Endometrial microvascular endothelial cells (primary cell): Measurements from ENCODE around the gene KCNG1. TPM values are rescaled to one million over a fixed set of nuclear protein-coding genes. Genes with fewer than 3 reads are reported as not detected.

ENCODE experiments used
- in situ Hi-C: cut with HindIII; loops from 2 replicates; pipeline ENCODE4 v1.10.0; 2017; ENCODE audit warnings: low sequenced_read_pairs, low pct_unique_long_range_greater_than_20kb; ENCODE audit errors: inconsistent ontology term
- total RNA-seq: library from RNA; depleted of rRNA; stranded (reverse); fragments of >200 nt; gene quantifications from one replicate; pipeline ENCODE4 v1.2.3, GENCODE V29; 2015; ENCODE audit errors: inconsistent ontology term

KCNG1 gene
- total RNA-seq, 1 donor from 2014 or later: 0.37 TPM

DNA sequence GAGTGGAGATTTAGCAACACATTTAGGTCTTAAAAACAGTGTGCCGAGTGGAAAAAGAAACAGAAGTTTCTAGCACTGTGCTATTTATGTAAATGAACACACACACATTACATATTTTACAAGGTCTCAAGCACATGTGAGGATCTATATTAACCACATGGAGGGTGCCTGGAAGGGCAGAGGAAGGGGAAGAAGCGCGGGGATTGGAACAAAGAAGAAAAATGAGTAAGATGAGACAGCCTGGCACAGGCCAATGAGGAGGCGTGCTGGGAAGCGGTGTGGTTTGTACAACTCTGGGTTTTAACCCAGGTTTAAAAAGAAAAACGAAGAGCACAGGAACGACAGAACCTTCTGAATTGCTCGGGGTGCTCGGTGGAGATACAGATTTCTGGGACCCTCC is 5.7 kb downstream of the KCNG1 start:
- in situ Hi-C loops: no loop called here

DNA sequence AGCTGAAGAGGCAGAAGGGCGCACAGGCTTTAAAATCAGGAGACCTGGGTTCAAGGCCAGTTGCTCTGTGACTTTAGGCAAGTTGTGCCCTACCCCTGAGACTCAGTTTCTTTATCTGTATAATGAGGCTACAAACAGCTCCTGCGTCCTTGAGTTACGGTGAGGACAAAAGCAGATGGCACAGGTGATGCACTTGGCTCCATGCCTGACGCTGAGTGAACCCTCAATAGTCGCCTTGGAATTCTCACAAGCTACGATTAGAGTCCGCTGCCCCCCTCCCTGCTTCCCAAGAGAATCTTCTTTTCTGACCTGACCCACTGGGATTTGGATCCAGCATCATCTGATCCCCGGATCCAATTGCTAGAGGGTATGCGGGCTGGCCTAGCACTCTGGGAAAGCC is 6.4 kb downstream of the KCNG1 start:
- in situ Hi-C loops: no loop called here

DNA sequence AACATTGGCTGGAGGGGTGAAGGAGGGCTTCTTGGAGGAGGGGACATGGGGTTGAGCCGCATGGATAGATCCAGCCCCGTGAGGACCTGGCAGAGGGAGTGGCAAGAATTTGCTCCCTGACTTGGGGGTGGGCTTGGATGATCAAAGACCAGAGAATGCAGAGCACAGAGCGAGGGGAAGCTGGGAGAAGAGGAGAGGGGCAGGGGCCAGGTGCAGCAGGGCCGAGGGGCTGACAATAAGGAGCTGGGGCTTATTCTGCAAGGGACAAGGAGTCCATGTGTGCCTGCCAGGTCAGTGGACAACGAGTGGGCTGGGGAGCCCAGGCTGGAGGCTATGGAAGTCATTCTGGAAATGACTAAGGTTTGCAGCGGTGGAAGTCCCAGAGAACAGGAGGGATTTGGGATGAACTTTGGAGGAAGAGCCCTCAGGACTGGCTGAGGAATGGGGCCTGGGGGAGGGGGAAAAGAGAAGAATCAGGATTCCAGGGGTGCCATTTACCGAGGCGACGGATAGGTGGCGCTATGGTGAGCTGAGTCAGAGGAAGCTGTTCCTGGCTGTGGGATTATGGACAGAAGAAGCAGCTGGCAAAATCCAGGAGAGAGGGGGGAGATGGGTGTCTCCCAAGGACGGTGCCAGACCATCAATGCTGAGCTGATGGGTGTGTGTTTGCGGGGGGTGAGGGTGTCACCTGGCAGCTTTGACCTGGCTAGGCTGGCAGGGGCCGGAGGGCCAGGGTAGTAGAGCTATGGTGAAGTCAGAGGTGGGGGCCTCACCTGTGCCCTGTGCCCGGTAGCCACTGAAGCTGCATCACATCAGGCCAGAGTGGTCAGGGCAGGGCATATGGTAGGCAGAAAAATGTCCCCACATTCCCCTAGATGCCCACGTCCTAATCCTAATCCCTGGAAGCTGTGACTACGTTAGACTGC is 7.8 kb downstream of the KCNG1 start:
- in situ Hi-C loops: no loop called here

DNA sequence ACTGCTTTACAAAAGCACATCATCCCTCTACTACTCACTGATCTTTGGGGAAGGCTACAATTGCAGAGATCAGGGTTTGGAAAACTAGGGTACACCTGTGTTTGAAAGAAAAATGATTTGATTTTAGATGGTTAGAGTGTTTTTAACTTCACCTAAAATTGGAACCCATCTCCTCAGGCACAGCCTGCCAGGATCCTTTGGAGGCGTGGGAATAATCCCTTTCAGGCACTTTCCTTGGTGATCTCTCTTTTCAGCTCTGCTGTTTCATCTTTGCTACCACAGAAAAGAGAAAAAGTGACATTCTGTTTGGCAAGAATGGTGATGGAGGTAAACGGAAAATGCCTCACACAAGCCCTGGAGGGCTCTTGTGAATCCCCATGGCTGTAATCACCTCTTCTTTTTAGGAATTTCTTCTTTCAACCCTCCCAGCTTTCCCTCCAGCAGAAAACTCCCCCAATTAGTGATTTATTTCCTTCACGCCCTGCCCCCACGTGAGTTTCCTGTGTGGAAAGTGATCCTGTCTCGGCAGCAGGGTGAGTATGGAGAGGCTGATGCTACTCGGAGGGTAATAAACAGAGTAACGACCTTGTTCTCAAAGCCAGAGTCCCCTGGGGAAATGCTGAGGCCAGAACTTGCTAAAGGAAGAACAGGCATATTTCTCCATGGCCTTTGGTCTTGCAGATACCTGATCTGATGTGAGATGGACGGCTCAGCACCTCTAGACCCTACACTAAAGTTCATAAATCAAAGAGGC is 9.2 kb downstream of the KCNG1 start:
- in situ Hi-C loops: no loop called here

DNA sequence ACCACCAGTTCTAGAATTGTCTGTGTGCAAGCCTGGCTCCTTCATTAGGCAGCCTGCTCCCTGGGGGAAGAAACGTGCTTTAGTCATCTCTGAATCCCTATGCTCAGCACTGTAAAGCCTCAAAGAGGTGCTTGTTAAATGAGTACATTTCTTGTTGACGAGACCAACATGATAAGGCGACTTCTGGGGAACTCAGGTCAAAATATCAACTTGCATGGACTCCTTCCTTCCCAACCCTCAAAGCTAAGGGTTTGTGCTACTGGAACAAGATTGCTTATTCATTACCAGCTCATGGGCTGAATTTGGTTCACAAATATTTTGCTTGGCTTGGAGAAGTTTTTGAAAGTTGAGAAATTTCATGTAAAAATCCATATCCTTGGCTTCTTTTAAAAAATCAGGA is 10.6 kb downstream of the KCNG1 start:
- in situ Hi-C loops: no loop called here

DNA sequence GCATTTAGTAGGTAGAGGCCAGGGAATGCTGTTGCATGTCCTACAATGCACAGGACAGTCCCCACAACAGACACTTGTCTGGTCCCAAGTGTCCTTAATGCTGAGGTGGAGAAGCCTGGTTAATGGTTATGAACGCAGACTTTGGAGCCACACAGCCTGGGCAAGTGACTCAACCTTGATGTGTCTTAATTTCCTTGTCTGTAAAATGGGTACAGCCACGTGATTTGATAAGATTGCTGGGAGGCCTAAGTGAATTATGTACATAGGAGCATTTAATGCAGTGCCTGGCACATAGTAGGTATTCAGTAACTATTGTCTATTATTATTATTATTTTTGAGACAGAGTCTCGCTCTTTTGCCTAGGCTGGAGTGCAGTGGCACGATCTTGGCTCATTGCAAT is 11.4 kb downstream of the KCNG1 start:
- in situ Hi-C loops: no loop called here

DNA sequence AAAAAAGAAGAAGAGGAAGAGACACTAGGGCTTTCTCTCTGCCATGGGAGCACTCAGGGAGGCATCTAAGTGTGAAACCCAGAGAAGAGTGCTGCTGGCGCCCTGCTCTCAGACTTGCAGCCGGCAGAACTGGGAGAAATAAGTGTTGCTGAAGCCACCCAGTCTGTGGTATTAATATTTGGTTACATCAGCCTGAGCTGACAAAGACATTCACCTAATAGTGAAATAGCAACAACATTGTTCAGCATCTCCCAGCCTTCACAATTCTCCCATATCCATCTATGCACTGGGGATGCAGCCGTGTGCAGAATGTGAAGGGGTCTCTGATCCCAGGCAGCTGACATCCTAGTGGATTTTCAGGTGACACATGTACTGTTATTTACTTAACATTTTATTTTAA is 12.0 kb downstream of the KCNG1 start:
- in situ Hi-C loops: no loop called here

DNA sequence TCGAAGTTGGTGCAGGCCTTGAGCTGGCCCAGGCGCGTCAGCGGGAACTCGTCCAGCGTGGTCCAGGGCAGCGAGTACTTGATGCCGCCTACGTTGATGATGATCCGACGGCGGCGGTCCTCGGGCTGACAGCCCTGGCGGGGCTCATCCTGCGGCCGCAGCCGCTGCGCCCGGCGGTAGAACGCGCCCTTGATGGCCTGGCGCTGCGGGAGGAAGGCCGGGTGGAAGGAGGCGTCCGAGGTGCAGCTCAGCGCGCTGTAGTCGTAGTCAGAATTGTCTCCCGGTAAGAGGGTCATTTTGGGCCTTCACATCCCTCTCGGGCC is 12.9 kb downstream of the KCNG1 start:
- in situ Hi-C loops: no loop called here

DNA sequence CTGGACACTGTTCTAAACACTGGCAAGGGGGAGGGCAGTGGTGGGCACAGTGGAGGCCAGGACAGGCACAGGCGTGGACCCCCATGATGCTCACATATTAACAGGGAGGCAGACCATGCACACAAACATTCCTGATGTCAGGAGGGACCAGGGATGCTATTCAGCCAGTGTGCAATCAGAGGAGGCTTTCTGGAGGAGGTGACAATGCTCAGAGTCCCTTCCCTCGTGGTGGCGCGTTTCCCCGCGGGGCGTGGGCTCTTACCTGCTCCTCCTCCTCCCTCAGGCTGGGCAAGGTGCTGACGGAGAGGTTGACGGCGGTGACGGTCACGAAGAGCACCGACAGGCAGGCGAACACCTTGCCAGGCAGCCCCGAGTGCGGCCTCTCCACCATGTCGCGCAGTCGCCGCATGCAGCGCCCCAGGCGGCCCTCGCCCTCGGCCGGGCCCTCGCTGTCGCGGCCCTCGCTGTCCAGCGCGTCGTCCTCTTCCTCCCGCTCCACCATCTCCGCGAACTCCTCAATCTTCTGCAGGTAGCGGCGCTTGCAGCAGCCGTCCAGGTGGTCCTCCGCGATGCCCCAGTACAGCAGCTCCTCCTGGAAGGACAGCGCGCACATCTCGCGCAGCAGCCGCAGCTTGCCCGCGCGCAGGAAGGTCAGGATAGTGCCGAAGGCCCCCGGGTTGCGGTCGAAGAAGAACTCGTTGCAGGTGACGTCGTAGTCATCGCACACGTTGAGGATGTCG is 13.4 kb downstream of the KCNG1 start:
- in situ Hi-C loops: no loop called here

DNA sequence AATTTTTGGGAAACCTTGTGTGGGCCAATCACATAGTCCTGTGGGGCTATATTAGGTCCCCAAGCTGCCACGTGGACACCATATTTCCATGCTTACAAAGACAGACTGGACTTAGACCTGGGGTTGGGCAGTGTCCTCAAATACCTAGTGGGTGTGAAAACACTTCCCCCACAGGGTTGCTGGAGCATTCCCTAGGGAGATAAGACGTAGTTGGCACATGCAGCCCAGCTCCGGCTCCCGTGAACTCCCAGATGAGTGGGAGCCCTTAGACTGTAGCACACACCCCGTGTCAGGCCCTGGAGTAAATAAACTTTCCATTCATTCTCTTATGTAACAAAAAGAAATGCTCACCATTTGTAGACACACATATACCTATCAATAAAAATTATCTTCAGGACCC is 14.2 kb downstream of the KCNG1 start:
- in situ Hi-C loops: no loop called here

DNA sequence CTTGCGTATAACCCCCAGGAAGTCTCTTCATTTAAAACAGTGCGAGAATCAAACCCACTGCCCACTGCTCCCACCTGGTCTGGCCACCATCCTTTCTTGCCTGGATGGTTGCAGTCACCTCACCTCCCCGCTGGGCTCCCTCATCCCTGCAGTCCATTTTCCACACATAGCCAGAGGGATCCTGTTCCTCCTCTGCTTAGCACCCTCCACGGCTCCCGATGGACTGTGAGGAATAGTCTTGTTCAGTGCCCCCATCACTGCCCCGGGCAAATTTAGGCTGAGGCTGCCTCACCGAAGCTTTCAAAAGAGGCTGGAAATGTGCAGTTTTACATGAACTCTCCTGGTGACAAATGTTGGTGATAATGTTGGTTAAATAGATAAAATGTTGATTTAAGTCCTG is 17.7 kb downstream of the KCNG1 start:
- in situ Hi-C loops: no loop called here

DNA sequence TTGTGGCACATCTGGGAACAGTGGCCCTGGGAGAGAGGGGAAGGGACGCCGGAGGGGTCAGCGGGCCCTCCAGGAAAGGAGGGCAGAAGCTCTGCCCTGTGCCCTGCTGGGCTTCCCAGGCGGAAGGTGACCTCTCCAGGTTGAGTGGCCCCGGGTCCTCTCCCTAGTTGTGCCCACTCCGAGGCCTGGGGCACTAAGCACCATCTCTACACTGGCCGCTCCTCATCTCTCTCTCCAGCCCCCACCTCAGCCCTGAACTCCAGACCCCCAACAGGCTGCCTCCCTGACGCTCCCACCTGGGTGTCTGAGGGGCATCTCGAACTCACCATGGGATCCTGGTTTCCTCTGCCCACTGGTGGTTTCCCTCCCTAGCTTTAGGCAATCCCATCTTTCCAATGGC is 18.1 kb downstream of the KCNG1 start:
- in situ Hi-C loops: no loop called here

DNA sequence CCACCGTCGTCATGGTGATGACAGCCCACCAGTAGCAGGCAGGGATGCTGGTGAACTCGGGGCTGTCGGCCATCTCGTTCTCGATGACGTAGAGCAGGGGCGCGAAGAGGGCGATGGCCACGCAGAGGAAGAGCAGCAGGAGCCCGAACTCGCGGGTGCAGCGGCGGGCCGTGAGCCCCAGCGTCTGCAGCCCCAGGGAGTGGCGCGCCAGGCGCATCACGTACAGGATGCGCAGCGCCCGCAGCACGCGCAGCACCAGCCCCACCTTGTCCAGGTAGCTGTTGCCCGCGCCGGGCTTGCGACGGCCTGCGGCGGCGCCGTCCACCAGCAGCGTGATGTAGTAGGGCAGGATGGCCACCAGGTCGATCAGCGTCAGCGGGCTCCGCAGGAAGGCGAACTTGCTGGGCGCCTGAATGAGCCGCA is 18.6 kb downstream of the KCNG1 start:
- in situ Hi-C loops: no loop called here

DNA sequence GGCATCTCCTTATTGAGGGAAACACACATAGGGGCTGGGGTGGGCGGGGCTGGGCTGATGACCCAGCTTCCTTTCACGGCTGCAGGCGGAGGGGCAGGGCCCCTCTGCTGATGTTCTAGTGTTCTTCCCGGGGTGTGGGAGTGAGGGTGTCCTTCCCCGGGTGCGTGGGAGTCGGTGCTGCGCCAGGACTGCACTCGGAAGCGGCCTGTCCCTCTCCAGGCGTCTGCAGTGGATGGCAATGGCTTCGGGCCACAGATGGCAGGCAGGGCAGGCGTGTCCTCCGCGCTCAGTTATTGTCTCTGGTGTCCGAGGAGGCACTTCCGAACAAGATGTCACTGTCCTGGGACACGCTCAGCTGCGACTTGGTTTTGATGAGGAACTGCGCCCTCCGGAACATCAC is 19.2 kb downstream of the KCNG1 start:
- in situ Hi-C loops: no loop called here

DNA sequence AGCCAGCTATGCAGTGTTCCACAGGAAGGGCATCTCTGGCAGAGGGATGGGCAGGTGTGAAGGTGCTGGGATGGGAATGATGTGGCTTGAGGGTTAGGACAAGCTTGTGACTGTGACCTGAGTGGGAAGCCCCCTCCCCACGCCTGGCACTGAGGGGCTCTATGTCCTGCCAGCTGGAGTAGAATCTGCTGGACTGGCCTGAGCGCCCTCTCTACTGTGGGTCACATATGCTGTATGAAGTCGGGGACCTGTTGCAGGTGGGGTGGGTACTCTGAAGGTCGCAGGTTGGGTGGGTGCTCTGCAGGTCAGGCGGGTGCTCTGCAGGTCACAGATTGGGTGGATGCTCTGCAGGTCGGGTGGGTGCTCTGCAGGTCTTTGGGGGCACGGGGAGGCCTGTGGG is 20.3 kb downstream of the KCNG1 start:
- in situ Hi-C loops: no loop called here

DNA sequence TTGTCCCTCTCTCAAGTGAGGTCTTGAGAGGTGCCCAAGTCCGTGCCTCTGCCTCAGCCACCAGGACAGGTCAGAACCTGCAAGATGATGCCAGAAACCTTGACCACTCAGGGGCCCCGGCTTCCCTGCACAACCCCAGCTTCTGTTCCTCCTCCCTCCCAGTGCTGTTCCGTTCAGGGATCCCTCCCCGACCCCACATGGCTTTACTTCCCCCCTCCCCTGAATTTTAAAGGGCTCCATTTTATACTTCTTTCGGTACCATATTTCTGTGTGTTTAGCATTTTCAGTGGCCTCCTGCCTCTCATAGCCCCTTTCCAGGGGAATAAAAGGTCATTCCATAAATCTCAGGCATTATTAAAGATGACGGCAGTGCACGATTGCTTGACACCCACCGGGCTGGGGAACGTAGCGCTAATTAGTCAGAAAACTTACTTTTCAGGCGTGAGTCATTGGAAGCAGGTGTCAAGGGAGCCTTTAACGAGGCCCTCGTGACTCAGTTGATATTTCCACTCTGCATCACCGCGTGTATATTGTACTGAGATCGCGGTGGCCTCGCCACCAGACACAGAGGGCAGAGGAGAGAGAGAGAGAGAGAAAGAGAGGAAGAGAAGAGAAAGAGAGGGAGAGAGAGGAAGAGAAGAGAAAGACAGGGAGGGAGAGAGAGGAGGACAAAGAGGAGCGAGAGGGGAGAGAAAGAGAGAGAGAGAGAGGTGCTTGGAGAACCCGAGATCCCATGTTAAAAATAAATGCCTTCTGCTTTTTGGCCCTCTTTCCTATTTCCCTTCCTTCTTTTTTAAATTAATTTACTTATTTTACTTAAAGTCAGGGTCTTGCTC is 21.3 kb downstream of the KCNG1 start:
- in situ Hi-C loops: no loop called here

DNA sequence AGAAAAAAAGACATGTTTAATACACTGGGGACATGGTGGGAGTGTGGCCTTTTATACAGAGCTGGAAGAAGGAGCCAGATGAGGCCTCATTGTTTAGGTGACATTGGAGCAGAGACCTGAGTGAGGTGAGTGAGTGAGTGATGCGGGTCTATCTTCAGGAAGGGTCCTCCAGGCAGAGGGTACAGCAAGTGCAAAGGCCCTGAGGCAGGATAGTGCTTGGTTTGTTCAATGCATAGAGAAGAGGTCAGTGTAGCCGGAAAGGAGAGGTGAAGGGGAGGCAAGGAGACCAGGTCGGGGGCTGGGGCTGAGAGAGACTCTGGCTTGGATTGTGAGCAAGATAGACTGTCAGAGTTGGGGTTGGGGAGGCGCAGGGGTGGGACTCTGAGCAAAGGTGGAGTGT is 23.6 kb downstream of the KCNG1 start:
- in situ Hi-C loops: no loop called here

DNA sequence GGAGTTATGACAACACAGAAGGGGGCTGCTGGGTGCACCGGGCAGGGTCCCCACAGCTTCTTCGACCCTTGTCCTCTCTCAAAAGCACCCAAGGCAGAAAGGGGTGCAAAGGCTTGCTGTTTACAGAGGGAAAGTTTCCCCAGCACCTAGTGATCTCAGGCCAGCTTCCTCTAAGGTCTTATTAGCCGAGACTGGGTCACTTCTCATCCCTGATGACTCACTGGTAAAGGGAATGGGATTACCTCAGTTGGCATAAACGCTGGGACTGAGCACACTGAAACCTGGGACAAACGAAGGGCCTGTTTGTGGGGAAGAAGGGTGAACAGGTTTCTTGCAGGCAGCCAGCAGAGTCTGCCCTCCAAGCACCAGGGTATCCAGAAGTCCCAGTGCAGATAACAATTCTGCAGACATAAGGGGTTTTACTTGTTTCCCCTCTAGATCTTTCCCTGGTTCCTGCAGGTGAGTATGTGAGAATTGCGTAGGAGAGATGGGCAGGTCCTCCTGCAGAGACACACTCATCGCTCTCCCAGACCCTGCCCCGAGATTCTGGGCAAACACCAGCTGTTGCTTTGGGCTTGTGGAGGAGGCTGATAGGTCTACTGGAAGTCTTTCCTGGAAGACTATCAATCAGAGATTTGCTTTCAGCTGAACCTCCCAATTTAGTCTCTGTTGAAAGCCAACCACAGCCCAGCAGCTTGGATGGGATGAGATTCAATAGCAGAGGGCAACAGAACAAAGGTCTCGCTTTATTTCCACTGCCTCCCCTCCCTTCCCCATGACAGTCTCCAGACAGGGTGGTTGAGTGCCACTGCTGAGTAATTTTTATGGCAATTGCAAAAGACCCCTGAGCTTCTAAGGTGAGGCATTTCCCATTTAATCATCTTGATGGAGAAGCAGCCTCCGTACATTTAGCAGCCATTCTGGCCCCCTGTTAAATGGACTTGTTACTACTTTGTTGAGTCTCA is 25.7 kb downstream of the KCNG1 start:
- in situ Hi-C loops: no loop called here
